ENCODE results near the gene FHAD1.

Gene FHAD1

GRCh38 chr1:15214527-15214926 is 32.5 kb upstream of the FHAD1 start:
- no peaks in the 10 kb centered on the region for H3K36me3 ChIP-seq (replicated peaks; ENCODE audit: insufficient read depth, low read length)
- H3K4me2 ChIP-seq (ENCODE audit: low read depth, low read length), result no peak overlapping the region
- H3F3A ChIP-seq (ENCODE audit: insufficient read depth, low read length), result peaks cover under 1% of the 10 kb centered on the region; the same call in 1 of the 2 replicates
- H3K27ac ChIP-seq (ENCODE audit: low read length), result no peak overlapping the region
- TF ChIP-seq CTCF (IDR thresholded peaks at IDR 0.05; ENCODE audit: low read length) (no peak), EZH2 (optimal IDR thresholded peaks at IDR 0.05; ENCODE audit: low read depth, low read length) (no peak), EZH2phosphoT487 (IDR thresholded peaks at IDR 0.05; ENCODE audit: low read length) (no peak)
- H3K4me3 ChIP-seq (ENCODE audit: low read length), result no peak overlapping the region
- no peak overlapping the region for H2AFZ ChIP-seq (ENCODE audit: low read length)
- H3K9me3 ChIP-seq (replicated peaks; ENCODE audit: insufficient read depth, low read length), result no peaks in the 10 kb centered on the region
- no peaks in the 10 kb centered on the region for H3K9me2 ChIP-seq (replicated peaks; ENCODE audit: insufficient read depth, low read length)
- H4K20me1 ChIP-seq (ENCODE audit: insufficient read depth, low read length), result no peaks in the 10 kb centered on the region
- no peaks in the 10 kb centered on the region for H3K27me3 ChIP-seq (replicated peaks; ENCODE audit: insufficient read depth, low read length)
- H3K79me2 ChIP-seq (ENCODE audit: low read length), result no peaks in the 10 kb centered on the region
- peaks cover 15% of the 10 kb centered on the region for H3K4me1 ChIP-seq (ENCODE audit: low read length)
- no peak overlapping the region for H3K9ac ChIP-seq (ENCODE audit: low read length)
- no peak for DNase-seq

GRCh38 chr1:15215116-15215515 is 31.9 kb upstream of the FHAD1 start:
- DNase-seq, result no peak
- no peaks in the 10 kb centered on the region for H4K20me1 ChIP-seq (ENCODE audit: insufficient read depth, low read length)
- H3K9ac ChIP-seq (ENCODE audit: low read length), result no peak overlapping the region
- H2AFZ ChIP-seq (ENCODE audit: low read length), result no peak overlapping the region
- H3K9me3 ChIP-seq (replicated peaks; ENCODE audit: insufficient read depth, low read length), result no peaks in the 10 kb centered on the region
- no peaks in the 10 kb centered on the region for H3K36me3 ChIP-seq (replicated peaks; ENCODE audit: insufficient read depth, low read length)
- no peak overlapping the region for H3K27ac ChIP-seq (ENCODE audit: low read length)
- H3F3A ChIP-seq (ENCODE audit: insufficient read depth, low read length), result peaks cover 7% of the 10 kb centered on the region
- no peaks in the 10 kb centered on the region for H3K79me2 ChIP-seq (ENCODE audit: low read length)
- TF ChIP-seq EZH2 (optimal IDR thresholded peaks at IDR 0.05; ENCODE audit: low read depth, low read length) (no peak), CTCF (IDR thresholded peaks at IDR 0.05; ENCODE audit: low read length) (no peak), EZH2phosphoT487 (IDR thresholded peaks at IDR 0.05; ENCODE audit: low read length) (no peak)
- H3K9me2 ChIP-seq (replicated peaks; ENCODE audit: insufficient read depth, low read length), result no peaks in the 10 kb centered on the region
- peaks cover 20% of the 10 kb centered on the region for H3K4me1 ChIP-seq (ENCODE audit: low read length)
- H3K4me3 ChIP-seq (ENCODE audit: low read length), result no peak overlapping the region
- no peak overlapping the region for H3K4me2 ChIP-seq (ENCODE audit: low read depth, low read length)
- no peaks in the 10 kb centered on the region for H3K27me3 ChIP-seq (replicated peaks; ENCODE audit: insufficient read depth, low read length)

- H3F3A ChIP-seq (ENCODE audit: insufficient read depth, low read length), result peaks cover 16% of the 10 kb centered on the region
- H3K36me3 ChIP-seq (replicated peaks; ENCODE audit: insufficient read depth, low read length), result no peaks in the 10 kb centered on the region
- no peak overlapping the region for H3K4me3 ChIP-seq (ENCODE audit: low read length)
- no peak overlapping the region for H2AFZ ChIP-seq (ENCODE audit: low read length)
- TF ChIP-seq CTCF (IDR thresholded peaks at IDR 0.05; ENCODE audit: low read length), result no peak
- no peak for TF ChIP-seq EZH2phosphoT487 (IDR thresholded peaks at IDR 0.05; ENCODE audit: low read length)
- TF ChIP-seq EZH2 (optimal IDR thresholded peaks at IDR 0.05; ENCODE audit: low read depth, low read length), result no peak
- no peaks in the 10 kb centered on the region for H3K27me3 ChIP-seq (replicated peaks; ENCODE audit: insufficient read depth, low read length)
- H3K4me2 ChIP-seq (ENCODE audit: low read depth, low read length), result no peak overlapping the region
- no peak overlapping the region for H3K9ac ChIP-seq (ENCODE audit: low read length)
- H3K79me2 ChIP-seq (ENCODE audit: low read length), result no peaks in the 10 kb centered on the region
- peaks cover 45% of the 10 kb centered on the region for H3K4me1 ChIP-seq (ENCODE audit: low read length)
- no peaks in the 10 kb centered on the region for H4K20me1 ChIP-seq (ENCODE audit: insufficient read depth, low read length)
- H3K9me3 ChIP-seq (replicated peaks; ENCODE audit: insufficient read depth, low read length), result no peaks in the 10 kb centered on the region
- H3K9me2 ChIP-seq (replicated peaks; ENCODE audit: insufficient read depth, low read length), result no peaks in the 10 kb centered on the region
- no peak for DNase-seq
- H3K27ac ChIP-seq (ENCODE audit: low read length), result no peak overlapping the region
Measured at GRCh38 chr1:15217654-15218053, 29.4 kb upstream of the FHAD1 start.

Data from MM.1S (cell line).